Transverse colon (tissue), 4 donors: ENCODE results near the gene FADS6. TPM values are rescaled to one million over a fixed set of nuclear protein-coding genes. Genes with fewer than 3 reads are reported as not detected.

ENCODE experiments used
- DNase-seq: peaks from one replicate; pipeline ENCODE4 v3.0.0-alpha.2; 2019
- H3K27ac ChIP-seq, 4 donors: fragments of 200-600 bp; sonication (generic); 2 replicates each; pipeline ENCODE4 v1.5.1; 2016 to 2018; ENCODE audit warnings: inconsistent platforms in 4 of 4
- H3K27me3 ChIP-seq: fragments of 200-600 bp; sonication (generic); 2 replicates; pipeline ENCODE4 v1.5.1; 2017; ENCODE audit warnings: inconsistent platforms
- H3K36me3 ChIP-seq, 4 donors: fragments of 200-600 bp; sonication (generic); 2 replicates each; pipeline ENCODE4 v1.5.1; 2017 to 2019; ENCODE audit warnings: inconsistent platforms in 4 of 4
- H3K4me1 ChIP-seq, 4 donors: fragments of 200-600 bp; sonication (generic); 2 replicates each; pipeline ENCODE4 v1.5.1; 2017 to 2020; ENCODE audit warnings: inconsistent platforms in 4 of 4
- H3K4me3 ChIP-seq, 4 donors: fragments of 200-600 bp; sonication (generic); 1 replicate in 1 of 4; 2 replicates in 3 of 4; pipeline versions ENCODE4 v1.5.1 to v1.6.1; 2017 to 2019; ENCODE audit warnings: inconsistent platforms in 4 of 4
- H3K9me3 ChIP-seq, 2 donors: fragments of 200-600 bp; sonication (generic); 2 replicates each; pipeline ENCODE4 v1.5.1; 2017 to 2019; ENCODE audit warnings: inconsistent platforms in 2 of 2
- CTCF ChIP-seq, 5 experiments: fragments of 200-600 bp in 3 of 5; fragments of 450-650 bp in 2 of 5; sonication (generic) in 3 of 5; IDR thresholded peaks; 1 replicate in 2 of 5; 2 replicates in 3 of 5; pipeline ENCODE4 v1.5.1; 2016 to 2017; ENCODE audit warnings: antibody characterized with exemption in 5 of 5, inconsistent platforms in 3 of 5, mild to moderate bottlenecking in 2 of 5, moderate library complexity in 1 of 5
- EP300 ChIP-seq: sonication (generic); formaldehyde crosslinking; IDR thresholded peaks from one replicate; pipeline ENCODE4 v1.6.1; 2017; ENCODE audit warnings: antibody characterized with exemption, low read depth
- POLR2A ChIP-seq: fragments of 450-650 bp; IDR thresholded peaks from one replicate; pipeline ENCODE4 v1.6.1; 2016; ENCODE audit warnings: antibody characterized with exemption, mild to moderate bottlenecking, moderate library complexity
- POLR2AphosphoS5 ChIP-seq, 3 donors: sonication (generic); formaldehyde crosslinking; IDR thresholded peaks; one replicate each; pipeline ENCODE4 v1.6.1; 2016; ENCODE audit warnings: antibody characterized with exemption in 3 of 3
- WGBS, 2 donors: methylation state at CpG; one replicate each; pipeline ENCODE4 v1.1.5; 2018; ENCODE audit warnings: low coverage in 1 of 2; 5-methylcytosine and 5-hydroxymethylcytosine counted together
- in situ Hi-C, 4 donors: fragments of 200-750 bp; cut with MboI; loops; one replicate each; pipeline versions ENCODE4 v1.15.0 to v1.15.1; 2017; ENCODE audit warnings: low sequenced_read_pairs in 3 of 4, low pct_ligation_motif_present in 1 of 4, low pct_unique_long_range_greater_than_20kb in 1 of 4
- intact Hi-C: fragments of 100-400 bp; cut with DNase I; formaldehyde crosslinking; loops from one replicate; pipeline ENCODE4 v1.15.1; 2023; ENCODE audit warnings: low total_unique reads
- total RNA-seq, 4 donors: library from RNA; depleted of rRNA; stranded (reverse); fragments of >200 nt; gene quantifications; one replicate each; pipeline ENCODE4 v1.1.0, GENCODE V29; 2016

FADS6 gene
- total RNA-seq, 4 donors from 2014 or later = 0.64 to 25.8 (median 3.7) TPM; not detected in 1

GRCh38 chr17:74920642-74921025 is 27.2 kb upstream of the FADS6 start:
- WGBS, 2 donors = 64% methylated on average over 6 of the region's 6 CpGs; no CpG with 5 or more reads in 1 of the 2 donors
- no peak overlapping the region for H3K4me3 ChIP-seq
- in situ Hi-C loops (no loop called here), intact Hi-C loops (no loop called here)
- H3K27me3 ChIP-seq = peaks cover 71% of the 10 kb centered on the region
- TF ChIP-seq POLR2A (no peak), CTCF (IDR thresholded peaks at IDR 0.05) (no peak), EP300 (no peak), POLR2AphosphoS5 (IDR thresholded peaks at IDR 0.05) (no peak)
- H3K4me1 ChIP-seq = peaks cover 10 to 24% (median 15%) of the 10 kb centered on the region in 4 donors
- no peak overlapping the region for H3K27ac ChIP-seq
- no peak for DNase-seq
- no peaks in the 10 kb centered on the region for H3K9me3 ChIP-seq
- H3K36me3 ChIP-seq = no peaks in the 10 kb centered on the region

GRCh38 chr17:74920306-74920620 is 26.8 kb upstream of the FADS6 start:
- Histone ChIP-seq H3K9me3 (no peaks in the 10 kb centered on the region), H3K4me3 (no peak overlapping the region), H3K27me3 (peaks cover 70% of the 10 kb centered on the region), H3K27ac (no peak overlapping the region), H3K4me1 (peaks cover 10 to 24% (median 15%) of the 10 kb centered on the region in 4 donors), H3K36me3 (no peaks in the 10 kb centered on the region)
- WGBS, 2 donors = 90% methylated on average over 18 of the region's 27 CpGs; no CpG with 5 or more reads in 1 of the 2 donors
- DNase-seq = no peak
- in situ Hi-C loops = no loop called here
- intact Hi-C loops = no loop called here
- TF ChIP-seq POLR2AphosphoS5 (IDR thresholded peaks at IDR 0.05) (no peak), EP300 (no peak), POLR2A (no peak), CTCF (IDR thresholded peaks at IDR 0.05) (no peak)

GRCh38 chr17:74919440-74920305 is 26.2 kb upstream of the FADS6 start:
- peaks cover 9 to 20% (median 15%) of the 10 kb centered on the region in 4 donors for H3K4me1 ChIP-seq
- no peaks in the 10 kb centered on the region for H3K36me3 ChIP-seq
- in situ Hi-C loops = no loop called here
- H3K9me3 ChIP-seq = no peaks in the 10 kb centered on the region
- H3K27me3 ChIP-seq = peaks cover 64% of the 10 kb centered on the region
- no peak overlapping the region for H3K4me3 ChIP-seq
- no peak for TF ChIP-seq EP300
- TF ChIP-seq POLR2AphosphoS5 (IDR thresholded peaks at IDR 0.05) = no peak
- TF ChIP-seq CTCF (IDR thresholded peaks at IDR 0.05) = no peak
- no peak for TF ChIP-seq POLR2A
- 73% methylated on average over 44 of the region's 67 CpGs; no CpG with 5 or more reads in 1 of the 2 donors for WGBS, 2 donors
- no peak overlapping the region for H3K27ac ChIP-seq
- no peak for DNase-seq
- intact Hi-C loops = no loop called here

GRCh38 chr17:74918906-74919305 is 25.5 kb upstream of the FADS6 start:
- Histone ChIP-seq H3K27me3 (peaks cover 57% of the 10 kb centered on the region), H3K27ac (no peak overlapping the region), H3K9me3 (no peaks in the 10 kb centered on the region), H3K4me3 (no peak overlapping the region), H3K36me3 (no peaks in the 10 kb centered on the region), H3K4me1 (peaks cover 7 to 13% (median 11%) of the 10 kb centered on the region in 4 donors)
- in situ Hi-C loops = no loop called here
- no peak for DNase-seq
- WGBS, 2 donors = 92% methylated on average over 5 of the region's 5 CpGs; no CpG with 5 or more reads in 1 of the 2 donors
- no peak for TF ChIP-seq CTCF (IDR thresholded peaks at IDR 0.05)
- intact Hi-C loops = no loop called here
